Activated effector memory CD4-positive, alpha-beta T cell treated with Interleukin-2 at 50 U/mL for 16 hours (primary cell): ENCODE results near the gene PCNT.
A peak's percentile ranks its signal among the peaks of the same experiment; 100 is the strongest.

ENCODE experiments used
- DNase-seq: peaks from one replicate; pipeline ENCODE4 v3.0.0-alpha.2; 2020

The PCNT gene

DNA sequence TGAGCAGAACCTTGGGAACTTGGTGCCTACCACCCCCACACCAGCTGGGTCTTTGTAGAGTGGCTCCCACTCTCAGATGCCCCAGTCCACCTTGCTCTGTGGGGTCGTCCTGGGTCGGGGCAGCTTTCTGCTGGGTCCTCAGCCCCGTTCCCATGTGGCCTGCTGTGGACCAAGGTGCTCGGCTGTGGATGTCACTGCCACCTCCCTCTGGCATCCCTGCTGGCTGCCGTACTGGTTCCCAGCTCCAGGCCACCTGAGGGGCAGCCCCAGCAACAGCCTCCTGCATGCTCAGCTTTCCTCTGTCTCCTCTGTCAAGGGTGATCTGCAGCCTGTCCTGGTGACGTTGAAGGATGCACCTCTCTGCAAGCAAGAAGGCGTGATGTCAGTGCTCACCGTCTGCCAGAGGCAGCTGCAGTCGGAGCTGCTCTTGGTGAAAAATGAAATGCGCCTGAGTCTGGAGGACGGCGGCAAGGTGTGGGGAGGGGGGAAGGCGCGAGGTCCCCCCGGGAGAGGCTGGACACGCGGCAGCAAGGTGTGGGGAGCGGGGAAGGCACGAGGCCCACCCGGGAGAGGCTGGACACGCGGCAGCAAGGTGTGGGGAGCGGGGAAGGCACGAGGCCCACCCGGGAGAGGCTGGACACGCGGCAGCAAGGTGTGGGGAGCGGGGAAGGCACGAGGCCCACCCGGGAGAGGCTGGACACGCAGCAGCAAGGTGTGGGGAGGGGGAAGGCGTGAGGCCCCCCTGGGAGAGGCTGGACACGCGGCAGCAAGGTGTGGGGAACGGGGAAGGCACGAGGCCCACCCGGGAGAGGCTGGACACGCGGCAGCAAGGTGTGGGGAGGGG lies 88.8 kb downstream of the PCNT start:
- DNase-seq = no peak

DNA sequence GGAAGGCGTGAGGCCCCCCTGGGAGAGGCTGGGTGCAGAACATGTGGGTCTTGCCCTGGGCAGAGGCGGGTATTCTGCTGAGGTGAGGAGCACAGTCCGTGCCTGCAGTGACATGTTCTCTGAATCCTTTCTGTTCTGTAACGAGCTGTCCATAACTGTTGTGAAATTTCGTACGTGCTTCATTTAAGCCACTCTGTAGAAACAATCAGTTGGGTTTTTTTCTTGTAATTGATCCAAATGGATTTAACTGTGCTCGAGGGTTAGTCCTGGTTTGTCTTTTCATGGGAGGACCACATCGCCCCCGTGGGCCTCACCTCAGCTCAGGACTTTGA lies 89.4 kb downstream of the PCNT start:
- no peak for DNase-seq

DNA sequence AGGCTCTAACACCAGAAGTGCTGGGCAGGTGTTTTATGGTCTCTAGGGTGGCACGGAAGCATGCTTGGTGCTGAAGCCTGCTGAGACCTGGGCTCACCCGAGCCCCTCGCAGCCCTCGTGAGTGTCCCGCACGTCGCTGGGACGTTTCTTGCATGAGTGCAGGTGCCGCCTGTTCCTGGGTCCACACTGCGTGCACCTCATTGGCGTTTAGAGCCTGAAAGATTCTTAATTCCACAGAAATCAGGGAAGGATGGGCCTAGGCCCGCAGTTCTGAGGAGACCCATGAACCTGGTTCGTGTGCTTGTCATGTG lies 91.0 kb downstream of the PCNT start:
- DNase-seq = no peak

- DNase-seq = no peak
These were observed 92.6 kb downstream of the PCNT start for GRCh38 chr21:46416551-46416950.

- no peak for DNase-seq
These were observed 94.5 kb downstream of the PCNT start for GRCh38 chr21:46418265-46418946.

DNA sequence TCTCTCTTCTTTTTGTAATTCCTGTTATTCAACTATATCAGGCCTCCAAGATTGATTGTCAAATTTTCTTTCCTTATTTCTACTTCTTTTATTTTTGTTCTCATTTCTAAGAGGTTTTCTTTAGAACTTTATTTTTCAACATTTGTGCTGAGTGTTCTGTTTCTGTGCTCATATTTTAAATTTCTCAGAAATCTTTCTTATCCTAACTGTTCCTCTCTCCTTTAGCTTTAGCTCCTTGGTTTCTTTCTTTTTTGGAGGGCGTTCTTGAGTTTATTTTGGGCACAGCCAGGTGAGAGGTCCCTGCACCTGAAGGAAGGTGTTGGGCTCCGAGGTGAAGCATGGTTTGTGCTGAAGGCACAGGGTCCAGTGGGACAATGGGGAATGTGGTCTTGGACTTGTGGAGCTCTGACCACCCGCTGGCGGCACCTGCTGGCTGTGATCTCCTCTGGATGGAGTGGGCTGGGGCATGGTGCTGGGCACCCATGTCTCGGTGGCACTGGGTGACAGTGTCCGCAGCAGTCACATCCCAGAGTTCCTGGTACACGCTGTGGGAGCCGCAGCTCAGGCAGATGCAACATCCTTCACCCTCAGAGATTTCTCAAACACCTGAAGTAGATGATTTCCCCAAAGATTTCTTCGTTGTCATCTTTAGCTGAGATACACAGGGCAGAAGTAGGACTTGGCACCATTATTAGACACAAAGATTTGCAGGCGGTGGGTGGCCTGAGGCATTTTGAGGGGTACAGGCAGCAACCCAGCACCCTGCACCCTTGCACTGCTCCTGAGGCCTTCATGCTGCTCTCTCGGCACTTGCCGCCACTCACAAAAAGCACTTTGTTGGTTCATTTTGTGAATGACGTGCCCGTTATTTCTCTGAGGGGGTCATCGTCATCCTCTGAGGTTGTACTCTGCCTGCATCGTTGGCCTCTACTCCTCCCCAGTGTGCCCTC lies 96.6 kb downstream of the PCNT start:
- DNase-seq = no peak

- DNase-seq = no peak
These were observed 97.3 kb downstream of the PCNT start for GRCh38 chr21:46421191-46421750.

DNA sequence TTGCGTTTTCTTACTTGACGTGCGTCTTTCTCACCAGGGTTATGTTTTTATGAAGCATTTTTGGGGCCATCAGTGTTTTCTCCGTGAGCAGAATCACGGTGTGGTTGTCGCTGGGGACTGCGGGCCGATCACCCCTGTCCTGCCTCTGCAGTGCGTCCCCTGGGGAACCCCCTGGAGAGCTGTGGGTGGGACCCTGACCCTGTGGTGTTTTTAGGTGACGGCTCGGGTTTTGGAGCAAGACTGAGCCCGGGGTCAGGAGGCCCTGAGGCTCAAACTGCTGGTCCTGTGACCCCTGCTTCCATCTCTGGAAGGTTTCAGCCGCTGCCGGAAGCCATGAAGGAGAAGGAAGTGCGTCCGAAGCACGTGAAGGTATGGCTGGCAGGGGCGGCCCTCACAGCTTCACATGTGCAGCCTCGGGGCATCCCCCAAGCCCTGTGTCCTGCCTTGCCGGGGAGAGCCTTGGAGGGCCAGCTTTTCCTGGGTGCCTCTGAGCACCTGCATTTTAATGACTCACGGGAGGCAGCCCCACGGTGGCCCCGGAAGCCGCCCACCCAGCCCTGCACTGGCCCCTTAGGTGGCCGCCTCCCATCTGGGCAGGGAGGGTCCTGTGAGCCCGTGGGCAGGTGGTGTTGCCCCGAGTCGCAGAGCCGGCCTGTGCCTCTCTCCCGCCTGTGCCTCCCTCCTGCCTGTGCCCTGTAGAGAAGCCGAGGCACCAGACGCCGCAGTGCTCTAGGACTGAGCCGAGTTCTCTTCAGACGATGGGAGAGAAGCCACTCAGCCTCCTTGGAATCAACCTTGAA lies 98.0 kb downstream of the PCNT start:
- no peak for DNase-seq

DNA sequence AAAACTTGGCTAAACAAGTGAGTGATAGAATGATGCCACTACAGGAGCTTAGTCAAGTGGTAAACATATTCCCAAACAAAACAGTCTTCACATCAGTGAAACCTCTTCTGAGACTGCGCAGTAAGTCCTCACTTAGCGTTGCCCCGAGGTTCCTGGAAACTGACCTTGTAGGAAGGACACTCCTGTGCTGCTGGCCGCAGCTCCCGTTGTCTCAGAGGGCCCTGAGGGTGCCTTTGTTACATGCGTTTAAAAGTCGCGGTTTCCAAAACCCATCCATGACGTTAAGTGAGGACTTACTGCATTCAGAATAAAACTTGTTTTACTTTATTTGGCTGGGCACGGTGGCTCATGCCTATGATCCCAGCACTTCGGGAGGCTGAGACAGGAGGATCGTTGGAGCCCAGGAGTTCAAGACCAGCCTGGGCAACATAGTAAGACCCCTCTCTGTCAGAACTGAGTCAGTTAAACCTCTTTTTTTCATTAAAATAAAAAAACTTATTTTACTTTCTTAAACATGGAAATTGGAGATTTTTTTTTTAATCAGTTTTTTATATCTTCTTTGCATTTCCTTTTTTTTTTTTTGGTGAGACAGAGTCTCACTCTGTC lies 98.8 kb downstream of the PCNT start:
- DNase-seq = no peak

DNA sequence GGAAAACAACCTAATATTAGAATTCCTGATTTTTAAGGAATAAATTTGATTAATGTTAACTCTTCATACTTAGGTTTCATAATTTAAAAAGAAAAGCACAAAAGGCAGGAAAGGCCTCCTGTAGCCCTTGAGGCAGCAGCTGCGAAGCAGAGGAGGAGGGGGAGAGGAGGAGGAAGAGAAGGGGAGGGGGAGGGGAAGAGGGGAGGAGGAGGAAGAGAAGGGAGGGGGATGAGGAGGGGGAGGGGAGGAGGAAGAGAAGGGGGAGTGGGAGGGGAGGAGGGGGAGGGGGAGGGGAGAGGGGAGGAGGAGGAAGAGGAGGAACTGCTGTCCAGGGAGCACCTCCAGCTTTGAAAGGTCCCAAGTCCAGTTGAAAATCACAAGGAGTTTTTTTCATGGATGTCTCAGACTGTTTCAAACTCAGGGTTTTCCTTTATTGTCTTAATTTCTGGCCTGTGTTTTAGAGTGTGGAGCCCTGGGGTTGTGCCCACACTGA lies 99.6 kb downstream of the PCNT start:
- DNase-seq = no peak

GRCh38 chr21:46424039-46424591 lies 100.2 kb downstream of the PCNT start:
- no peak for DNase-seq

- no peak for DNase-seq
These were observed 100.7 kb downstream of the PCNT start for GRCh38 chr21:46424621-46425020.

GRCh38 chr21:46425041-46425440 lies 101.1 kb downstream of the PCNT start:
- DNase-seq = no peak

GRCh38 chr21:46425571-46425970 lies 101.6 kb downstream of the PCNT start:
- DNase-seq = peak; percentile 14

GRCh38 chr21:46426313-46427046 lies 102.5 kb downstream of the PCNT start:
- no peak for DNase-seq

- DNase-seq = no peak
These were observed 103.6 kb downstream of the PCNT start for GRCh38 chr21:46427516-46427915.

GRCh38 chr21:46428286-46428685 lies 104.3 kb downstream of the PCNT start:
- no peak for DNase-seq

- no peak for DNase-seq
These were observed 105.2 kb downstream of the PCNT start for GRCh38 chr21:46428987-46429710.

DNA sequence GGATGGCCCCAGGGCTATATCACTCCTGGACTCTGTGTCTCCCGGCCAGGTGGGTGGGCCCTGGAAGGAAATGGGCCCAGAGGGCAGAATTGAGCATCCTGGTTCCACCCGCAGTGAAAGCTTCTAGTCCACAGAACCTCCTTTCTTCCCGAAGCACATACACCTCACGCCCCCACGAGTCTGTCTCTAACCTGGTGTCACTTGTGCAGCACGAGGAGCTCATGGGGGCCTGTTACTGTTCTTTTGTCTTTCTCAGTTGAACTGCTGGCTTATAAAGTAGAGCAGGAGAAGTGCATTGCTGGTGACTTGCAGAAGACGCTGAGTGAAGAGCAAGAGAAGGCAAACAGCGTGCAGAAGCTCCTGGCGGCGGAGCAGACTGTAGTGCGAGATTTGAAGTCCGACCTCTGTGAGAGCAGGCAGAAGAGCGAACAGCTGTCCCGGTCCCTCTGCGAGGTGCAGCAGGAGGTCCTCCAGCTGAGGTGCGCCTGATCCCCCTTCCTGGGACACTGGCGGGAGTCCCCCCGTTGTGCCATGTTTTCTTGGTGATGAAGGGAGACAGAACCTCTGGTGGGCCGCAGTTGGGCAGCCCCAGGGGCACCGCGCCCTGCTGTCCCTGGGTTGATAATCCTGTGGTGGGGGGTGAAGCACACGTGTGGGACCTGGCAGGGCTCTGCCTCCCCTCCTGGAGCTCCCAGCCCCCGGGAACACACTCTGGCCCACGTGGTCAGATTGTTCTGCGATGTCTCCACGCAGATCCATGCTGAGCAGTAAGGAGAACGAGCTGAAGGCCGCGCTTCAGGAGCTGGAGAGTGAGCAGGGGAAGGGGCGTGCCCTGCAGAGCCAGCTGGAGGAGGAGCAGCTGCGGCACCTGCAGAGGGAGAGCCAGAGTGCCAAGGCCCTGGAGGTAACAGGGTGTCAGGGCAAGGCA lies 106.1 kb downstream of the PCNT start:
- no peak for DNase-seq
